GM19025 (cell line): ENCODE measurements around the gene SLITRK5.

Experiments used
- ATAC-seq: cut with Tn5 transposase; IDR thresholded peaks from one replicate; pipeline ENCODE4 v1.9.1; 2021; ENCODE audit warnings: mild to moderate bottlenecking, low read depth, moderate library complexity; ENCODE audit not compliant: unreplicated experiment

SLITRK5 gene, protein sequence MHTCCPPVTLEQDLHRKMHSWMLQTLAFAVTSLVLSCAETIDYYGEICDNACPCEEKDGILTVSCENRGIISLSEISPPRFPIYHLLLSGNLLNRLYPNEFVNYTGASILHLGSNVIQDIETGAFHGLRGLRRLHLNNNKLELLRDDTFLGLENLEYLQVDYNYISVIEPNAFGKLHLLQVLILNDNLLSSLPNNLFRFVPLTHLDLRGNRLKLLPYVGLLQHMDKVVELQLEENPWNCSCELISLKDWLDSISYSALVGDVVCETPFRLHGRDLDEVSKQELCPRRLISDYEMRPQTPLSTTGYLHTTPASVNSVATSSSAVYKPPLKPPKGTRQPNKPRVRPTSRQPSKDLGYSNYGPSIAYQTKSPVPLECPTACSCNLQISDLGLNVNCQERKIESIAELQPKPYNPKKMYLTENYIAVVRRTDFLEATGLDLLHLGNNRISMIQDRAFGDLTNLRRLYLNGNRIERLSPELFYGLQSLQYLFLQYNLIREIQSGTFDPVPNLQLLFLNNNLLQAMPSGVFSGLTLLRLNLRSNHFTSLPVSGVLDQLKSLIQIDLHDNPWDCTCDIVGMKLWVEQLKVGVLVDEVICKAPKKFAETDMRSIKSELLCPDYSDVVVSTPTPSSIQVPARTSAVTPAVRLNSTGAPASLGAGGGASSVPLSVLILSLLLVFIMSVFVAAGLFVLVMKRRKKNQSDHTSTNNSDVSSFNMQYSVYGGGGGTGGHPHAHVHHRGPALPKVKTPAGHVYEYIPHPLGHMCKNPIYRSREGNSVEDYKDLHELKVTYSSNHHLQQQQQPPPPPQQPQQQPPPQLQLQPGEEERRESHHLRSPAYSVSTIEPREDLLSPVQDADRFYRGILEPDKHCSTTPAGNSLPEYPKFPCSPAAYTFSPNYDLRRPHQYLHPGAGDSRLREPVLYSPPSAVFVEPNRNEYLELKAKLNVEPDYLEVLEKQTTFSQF

DNA sequence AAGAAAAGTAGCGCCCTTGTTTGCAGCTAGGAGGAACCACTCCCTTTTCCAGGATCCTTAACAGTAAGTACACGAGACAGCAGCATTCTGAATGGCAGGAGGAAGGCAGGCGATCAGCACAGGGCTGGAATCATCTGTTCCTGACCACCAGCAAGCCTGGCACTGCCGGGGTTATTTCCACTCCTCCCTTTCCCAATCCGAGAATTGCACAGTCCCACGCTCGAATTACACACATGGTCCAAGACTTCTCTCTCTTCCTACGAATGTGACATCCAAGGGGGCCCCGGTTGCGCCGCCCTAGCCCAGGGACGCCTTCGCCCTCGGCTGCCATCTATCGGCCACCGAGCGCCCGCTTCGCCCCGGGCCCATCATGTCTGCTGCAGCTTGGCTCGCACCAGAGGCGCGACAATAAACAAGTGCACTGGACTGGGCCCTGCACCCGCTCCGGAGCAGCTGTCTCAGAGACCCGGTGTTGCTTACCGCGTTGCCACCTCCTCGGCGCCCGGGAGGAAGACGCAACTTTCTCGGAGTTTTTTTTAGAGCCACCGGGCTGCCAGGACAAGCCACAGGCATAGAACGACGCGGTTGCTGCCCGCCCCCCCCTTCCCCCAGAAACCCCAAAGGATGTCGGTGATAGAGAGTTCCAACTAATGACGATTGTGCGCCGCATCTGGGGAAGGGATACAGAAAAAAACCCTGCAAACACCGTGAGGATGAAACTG lies at the start of gene SLITRK5:
SLITRK5 (plus strand) TSS at position 341 of the 722 bp plus-strand sequence. CDS start 4,018 bp downstream, outside the sequence.
- ATAC-seq: peak; percentile 91

DNA sequence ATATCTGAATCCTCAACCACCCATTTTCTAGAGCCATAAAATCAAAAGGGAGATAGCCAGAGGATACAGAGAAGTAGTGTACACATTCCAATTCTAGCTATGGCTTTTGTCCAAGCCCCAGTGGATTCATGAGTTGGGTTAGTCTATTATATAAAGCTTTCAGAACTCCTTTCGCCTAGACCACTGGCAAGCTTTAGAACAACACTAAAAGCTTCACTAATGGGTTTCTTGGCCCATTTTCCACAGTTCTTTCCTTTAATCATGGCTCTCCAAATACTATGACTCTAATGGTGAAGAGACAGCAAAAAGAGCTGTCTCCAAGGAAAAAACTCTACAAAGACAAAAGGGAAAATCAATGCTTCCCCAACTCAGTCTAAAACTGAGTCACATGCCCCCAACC lies 48.2 kb upstream of the SLITRK5 start:
- ATAC-seq: no peak

DNA sequence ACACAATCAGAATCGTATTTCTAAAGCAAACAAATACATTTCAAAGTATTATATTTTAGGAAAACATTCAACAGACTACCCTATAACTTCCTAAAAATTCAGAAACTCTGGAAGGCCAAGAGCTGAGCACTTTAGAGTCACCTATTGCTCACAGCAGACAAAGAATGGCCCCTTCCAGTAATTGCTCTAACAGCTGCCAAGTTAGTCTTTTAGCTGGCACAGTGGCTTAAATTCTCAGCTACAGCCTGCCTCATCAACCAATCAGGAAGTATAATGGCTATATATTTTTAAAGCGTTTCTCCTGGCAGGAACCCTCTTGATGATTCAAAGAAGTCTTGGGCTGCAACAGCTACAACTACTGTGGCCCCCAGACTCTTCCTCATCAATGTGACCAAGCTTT lies 14.9 kb upstream of the SLITRK5 start:
- ATAC-seq: no peak

DNA sequence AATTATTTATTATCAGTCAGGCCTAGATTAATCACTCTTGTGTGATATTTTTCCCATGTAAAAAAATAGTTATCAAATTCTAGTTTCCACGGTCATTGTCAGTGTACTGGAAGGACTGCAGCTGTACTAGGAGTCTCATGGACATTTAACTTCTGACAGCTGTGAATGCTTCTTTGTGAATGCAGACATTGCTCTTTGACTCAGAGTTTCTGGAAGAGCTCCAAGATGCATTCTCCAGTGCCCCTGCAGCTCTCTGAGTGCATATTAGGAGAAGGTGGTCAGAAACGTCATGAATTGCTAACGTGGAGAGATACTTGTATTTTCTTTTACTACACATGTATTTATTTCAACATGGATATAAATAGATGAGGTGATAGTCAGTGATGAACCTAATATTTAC lies 9.7 kb upstream of the SLITRK5 start:
- no peak for ATAC-seq

DNA sequence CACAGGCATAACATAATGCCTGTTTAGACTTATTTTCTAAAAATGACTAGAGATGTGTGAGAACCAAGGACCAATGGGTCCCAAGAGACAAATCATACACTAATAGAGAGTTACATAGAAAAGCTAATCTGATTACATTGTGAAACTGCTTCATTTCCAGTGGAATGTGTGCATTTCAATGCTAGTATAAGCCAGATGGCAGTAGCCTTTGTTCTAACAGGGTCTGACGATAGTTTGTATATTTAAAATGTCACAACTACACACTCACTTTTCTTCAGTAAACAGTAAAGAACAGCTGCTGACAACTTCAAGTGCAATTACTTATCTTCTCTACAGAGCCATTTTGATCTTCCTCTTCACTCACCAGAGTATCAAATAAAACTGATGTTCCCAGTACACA lies 4.3 kb upstream of the SLITRK5 start:
- no peak for ATAC-seq

DNA sequence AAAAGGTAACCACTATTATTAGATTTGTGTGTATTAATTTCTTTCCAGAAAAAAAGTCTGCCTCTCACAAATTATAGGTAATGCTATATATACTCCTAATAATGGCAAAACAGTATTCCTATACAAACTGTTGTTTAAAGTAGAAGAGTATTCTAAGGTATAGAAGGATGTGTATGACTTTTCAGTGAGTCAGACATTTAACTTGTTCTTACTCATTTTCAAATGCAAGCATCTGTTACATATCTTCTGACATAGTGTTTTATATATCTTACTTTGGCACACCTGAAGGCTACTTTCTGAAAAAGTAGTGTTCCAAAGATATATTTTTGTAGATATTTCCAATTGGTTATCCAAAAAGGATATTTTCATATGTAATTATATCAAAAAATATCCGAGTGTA lies 3.5 kb upstream of the SLITRK5 start:
- ATAC-seq: no peak

DNA sequence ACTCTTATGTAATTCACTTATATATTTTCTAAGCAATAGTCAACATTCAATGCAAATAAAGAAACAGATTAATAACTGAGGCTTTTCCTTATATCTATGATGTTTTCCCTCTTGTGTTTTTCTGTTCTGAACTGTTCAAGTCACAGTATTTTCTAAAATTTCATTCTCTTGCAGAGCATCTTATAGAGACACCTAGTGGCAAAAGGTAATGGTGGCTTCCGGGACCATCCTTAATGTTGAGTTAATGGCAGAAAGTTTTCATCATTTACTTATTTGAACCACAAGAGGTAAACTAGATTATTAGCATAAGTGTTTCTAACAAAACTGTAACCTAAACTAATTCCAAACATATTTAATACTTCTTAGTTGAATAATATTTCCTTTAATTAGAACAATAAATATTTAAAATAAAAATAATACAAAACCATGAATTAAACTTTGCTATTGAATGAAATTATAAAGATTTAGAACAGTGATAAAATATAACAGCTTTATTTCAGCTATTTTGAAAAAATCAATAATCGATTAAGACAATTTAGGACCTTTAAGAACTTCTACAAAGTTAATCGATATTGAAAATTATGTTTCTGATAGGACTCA lies 1.7 kb upstream of the SLITRK5 start:
- no peak for ATAC-seq

DNA sequence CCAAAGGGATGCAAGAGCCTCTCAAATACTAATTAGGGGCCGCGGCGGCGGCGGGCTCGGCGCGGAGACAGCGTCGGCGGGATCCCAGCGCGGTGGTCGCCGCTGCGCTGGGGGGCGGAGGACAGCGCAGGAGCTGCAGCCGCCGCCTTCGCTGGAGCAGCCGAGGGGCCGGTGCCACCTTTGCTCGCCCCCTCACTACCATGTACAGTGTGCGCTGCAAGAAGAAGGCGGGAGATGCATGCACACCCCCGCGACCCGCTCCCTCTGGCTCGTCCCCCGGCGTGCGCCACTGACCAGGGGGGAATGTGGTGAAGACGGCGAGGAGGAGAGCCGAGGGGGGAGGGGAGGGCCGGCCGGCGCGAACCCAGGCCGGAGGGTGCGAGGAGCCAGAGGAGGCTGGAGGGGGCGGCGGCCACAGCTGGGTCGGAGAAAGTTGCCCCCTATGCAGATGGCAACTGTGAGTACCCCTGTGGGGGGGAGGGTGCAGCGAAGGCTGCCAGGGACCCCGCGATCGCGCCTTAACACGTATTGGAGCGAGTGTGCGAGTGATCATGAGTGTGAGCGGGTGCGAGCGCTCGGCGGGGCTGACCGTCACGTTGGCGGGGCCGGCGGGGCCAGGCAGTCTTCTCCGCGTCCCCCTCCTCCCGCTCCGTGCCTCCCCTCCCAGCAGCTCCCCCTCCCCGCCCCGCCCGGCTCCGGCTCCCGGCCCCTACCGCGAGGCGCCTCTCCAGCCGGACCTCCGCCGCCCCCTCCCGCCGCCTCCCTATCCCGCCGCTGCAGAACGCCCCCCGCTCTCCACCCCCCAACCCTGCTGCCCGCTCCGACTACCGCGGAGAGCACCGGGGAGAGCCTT lies 808 bp downstream of the SLITRK5 start:
- ATAC-seq: no peak

DNA sequence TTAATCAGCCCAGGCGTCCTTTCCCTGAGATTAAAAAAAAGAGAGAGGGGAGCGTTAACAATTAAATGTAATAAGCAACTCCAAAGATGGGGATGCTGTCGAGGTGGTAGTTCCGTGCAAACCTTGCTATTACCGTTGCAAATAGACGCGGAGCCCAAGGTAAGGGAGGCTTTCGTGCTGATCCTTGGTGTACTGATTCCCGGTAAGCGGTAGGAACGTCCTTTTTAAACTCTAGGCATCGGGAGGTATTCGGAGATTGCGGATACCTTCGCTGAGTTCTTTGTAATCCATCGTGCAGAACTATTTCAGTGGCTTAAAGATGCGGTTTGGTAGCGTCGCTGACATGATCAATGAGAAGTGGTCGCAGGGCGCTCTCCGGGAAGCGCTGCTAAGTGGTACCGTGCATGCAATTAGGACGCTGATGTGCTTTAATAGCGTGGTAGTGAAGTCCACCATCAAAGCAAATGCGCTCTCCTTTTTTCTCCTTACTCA lies 3.1 kb downstream of the SLITRK5 start:
- no peak for ATAC-seq

DNA sequence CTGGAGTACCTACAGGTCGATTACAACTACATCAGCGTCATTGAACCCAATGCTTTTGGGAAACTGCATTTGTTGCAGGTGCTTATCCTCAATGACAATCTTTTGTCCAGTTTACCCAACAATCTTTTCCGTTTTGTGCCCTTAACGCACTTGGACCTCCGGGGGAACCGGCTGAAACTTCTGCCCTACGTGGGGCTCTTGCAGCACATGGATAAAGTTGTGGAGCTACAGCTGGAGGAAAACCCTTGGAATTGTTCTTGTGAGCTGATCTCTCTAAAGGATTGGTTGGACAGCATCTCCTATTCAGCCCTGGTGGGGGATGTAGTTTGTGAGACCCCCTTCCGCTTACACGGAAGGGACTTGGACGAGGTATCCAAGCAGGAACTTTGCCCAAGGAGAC lies 4.7 kb downstream of the SLITRK5 start:
- no peak for ATAC-seq

DNA sequence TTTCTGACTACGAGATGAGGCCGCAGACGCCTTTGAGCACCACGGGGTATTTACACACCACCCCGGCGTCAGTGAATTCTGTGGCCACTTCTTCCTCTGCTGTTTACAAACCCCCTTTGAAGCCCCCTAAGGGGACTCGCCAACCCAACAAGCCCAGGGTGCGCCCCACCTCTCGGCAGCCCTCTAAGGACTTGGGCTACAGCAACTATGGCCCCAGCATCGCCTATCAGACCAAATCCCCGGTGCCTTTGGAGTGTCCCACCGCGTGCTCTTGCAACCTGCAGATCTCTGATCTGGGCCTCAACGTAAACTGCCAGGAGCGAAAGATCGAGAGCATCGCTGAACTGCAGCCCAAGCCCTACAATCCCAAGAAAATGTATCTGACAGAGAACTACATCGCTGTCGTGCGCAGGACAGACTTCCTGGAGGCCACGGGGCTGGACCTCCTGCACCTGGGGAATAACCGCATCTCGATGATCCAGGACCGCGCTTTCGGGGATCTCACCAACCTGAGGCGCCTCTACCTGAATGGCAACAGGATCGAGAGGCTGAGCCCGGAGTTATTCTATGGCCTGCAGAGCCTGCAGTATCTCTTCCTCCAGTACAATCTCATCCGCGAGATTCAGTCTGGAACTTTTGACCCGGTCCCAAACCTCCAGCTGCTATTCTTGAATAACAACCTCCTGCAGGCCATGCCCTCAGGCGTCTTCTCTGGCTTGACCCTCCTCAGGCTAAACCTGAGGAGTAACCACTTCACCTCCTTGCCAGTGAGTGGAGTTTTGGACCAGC lies 5.3 kb downstream of the SLITRK5 start:
- no peak for ATAC-seq

DNA sequence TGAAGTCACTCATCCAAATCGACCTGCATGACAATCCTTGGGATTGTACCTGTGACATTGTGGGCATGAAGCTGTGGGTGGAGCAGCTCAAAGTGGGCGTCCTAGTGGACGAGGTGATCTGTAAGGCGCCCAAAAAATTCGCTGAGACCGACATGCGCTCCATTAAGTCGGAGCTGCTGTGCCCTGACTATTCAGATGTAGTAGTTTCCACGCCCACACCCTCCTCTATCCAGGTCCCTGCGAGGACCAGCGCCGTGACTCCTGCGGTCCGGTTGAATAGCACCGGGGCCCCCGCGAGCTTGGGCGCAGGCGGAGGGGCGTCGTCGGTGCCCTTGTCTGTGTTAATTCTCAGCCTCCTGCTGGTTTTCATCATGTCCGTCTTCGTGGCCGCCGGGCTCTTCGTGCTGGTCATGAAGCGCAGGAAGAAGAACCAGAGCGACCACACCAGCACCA lies 5.9 kb downstream of the SLITRK5 start:
- no peak for ATAC-seq

DNA sequence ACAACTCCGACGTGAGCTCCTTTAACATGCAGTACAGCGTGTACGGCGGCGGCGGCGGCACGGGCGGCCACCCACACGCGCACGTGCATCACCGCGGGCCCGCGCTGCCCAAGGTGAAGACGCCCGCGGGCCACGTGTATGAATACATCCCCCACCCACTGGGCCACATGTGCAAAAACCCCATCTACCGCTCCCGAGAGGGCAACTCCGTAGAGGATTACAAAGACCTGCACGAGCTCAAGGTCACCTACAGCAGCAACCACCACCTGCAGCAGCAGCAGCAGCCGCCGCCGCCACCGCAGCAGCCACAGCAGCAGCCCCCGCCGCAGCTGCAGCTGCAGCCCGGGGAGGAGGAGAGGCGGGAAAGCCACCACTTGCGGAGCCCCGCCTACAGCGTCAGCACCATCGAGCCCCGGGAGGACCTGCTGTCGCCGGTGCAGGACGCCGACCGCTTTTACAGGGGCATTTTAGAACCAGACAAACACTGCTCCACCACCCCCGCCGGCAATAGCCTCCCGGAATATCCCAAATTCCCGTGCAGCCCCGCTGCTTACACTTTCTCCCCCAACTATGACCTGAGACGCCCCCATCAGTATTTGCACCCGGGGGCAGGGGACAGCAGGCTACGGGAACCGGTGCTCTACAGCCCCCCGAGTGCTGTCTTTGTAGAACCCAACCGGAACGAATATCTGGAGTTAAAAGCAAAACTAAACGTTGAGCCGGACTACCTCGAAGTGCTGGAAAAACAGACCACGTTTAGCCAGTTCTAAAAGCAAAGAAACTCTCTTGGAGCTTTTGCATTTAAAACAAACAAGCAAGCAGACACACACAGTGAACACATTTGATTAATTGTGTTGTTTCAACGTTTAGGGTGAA lies 6.6 kb downstream of the SLITRK5 start:
- no peak for ATAC-seq

DNA sequence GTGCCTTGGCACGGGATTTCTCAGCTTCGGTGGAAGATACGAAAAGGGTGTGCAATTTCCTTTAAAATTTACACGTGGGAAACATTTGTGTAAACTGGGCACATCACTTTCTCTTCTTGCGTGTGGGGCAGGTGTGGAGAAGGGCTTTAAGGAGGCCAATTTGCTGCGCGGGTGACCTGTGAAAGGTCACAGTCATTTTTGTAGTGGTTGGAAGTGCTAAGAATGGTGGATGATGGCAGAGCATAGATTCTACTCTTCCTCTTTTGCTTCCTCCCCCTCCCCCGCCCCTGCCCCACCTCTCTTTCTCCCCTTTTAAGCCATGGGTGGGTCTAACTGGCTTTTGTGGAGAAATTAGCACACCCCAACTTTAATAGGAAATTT lies 7.2 kb downstream of the SLITRK5 start:
- no peak for ATAC-seq

DNA sequence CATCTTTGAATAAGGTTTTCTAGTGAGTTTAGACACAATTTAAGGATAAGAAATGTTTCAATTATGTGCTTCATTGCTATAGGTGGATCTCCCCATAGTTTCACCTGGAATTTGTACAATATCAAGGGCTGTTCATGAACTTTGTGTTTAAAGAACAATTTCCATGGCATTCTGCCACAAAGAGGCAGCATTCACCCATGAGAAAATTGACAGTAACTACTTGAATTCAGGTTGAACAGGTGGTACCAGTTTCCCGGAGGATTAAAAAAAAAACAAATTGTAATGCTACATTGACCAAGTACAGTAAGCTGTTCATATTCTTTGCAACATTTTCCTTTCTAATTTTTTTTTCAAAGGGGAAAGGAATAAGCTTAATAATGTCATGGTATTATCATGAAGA lies 9.1 kb downstream of the SLITRK5 start:
- no peak for ATAC-seq

DNA sequence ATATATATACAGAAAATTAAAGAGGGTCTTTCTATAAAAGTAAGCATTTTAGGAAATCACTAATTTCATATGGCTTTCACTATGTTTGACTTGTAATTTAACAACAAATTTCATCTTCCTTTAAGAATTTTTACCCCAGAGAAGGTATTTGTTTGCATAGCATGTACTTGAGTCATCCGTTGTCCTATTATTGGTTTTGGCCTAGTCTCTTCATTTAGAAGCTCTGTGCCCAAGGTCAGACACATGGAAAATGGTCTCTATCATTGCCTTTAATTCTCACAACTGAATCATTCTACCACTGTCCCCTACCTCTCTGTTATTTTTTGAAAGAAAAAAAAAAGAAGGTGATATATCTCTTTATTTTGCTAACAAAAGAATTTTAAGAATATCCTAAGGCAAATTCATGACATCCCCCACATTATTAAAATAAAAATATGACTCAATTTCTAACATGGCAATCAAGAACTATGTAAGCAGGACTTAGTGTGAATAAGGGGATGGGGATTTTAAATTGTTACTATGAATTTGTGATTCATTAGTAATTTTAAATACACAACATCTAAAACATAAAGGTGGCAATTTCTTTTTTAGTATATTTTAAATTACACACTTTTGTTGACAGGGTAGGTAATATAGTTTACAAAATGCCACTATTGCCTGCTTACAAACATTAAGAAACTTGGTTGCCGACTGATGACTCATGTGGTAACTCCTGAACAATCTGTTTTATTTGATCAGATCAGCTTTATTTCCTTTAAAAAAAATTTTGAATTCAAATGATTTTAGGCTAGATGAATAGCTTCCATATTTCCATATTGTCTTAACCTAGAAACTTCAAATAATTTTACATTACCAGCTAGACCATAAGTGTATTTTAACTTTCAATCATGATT lies 13.9 kb downstream of the SLITRK5 start:
- no peak for ATAC-seq

DNA sequence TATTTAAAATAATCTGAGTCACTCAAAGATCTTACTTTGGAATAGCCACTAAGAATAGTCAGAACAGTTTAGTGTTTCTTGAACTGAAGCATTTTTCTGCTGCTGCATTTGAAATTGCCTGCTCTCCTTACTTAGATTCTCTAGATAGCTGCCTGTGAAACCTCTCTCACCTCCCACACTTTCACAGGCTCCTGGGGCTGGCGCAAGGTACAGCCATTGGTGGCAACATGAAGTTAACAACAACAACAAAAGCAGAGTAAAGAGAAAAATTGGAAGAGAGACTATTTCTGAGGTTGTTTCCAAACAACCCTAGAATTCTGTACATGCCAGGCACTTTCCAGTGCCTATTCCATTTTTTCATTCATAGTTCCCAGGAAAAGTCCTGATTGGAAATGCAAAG lies 25.3 kb downstream of the SLITRK5 start:
- no peak for ATAC-seq
